Hepatic stellate cell (primary cell): ENCODE data around the gene ART4.

Experiments used
- DNase-seq: peaks from one replicate; pipeline ENCODE4 v3.0.0; 2011; ENCODE audit warnings: low spot score

Gene ART4, protein sequence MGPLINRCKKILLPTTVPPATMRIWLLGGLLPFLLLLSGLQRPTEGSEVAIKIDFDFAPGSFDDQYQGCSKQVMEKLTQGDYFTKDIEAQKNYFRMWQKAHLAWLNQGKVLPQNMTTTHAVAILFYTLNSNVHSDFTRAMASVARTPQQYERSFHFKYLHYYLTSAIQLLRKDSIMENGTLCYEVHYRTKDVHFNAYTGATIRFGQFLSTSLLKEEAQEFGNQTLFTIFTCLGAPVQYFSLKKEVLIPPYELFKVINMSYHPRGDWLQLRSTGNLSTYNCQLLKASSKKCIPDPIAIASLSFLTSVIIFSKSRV

GRCh38 chr12:14843425-14843887 is at the start of gene ART4:
Gene ART4, minus strand, starts transcription at chr12:14843526. Its CDS starts 413 bp downstream, at chr12:14843113.
- no peak for DNase-seq

GRCh38 chr12:14892726-14893505 is 49.6 kb upstream of the ART4 start:
- DNase-seq, result no peak

GRCh38 chr12:14890701-14891100 is 47.4 kb upstream of the ART4 start:
- no peak for DNase-seq

- DNase-seq, result no peak
Measured at GRCh38 chr12:14886271-14886670, 42.9 kb upstream of the ART4 start.

- DNase-seq, result peak; percentile 21
Measured at GRCh38 chr12:14885718-14886221, 42.4 kb upstream of the ART4 start, which contains the start of gene MGP. Gene MGP, minus strand, starts transcription at chr12:14885854. Its CDS starts 63 bp downstream, at chr12:14885791.

GRCh38 chr12:14884458-14884878 is 41.1 kb upstream of the ART4 start:
- DNase-seq, result no peak

DNA sequence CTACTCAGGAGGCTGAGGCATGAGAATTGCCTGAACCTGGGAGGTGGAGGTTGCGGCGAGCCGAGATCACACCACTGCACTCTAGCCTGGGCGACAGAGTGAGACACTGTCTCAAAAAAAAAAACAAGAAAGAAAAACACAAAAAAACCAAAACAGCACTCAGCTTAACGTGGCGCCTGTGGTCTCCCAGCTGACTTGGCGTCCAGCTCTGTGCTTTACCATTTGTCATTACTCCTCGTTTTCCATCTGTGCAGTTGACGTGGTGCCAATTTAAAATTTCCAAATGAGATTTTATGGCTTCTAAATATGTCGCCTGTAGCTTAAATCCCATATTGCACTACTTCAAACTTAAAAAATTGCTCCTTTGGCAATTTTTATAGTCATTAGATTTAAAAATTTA is 40.4 kb upstream of the ART4 start:
- DNase-seq, result no peak

DNA sequence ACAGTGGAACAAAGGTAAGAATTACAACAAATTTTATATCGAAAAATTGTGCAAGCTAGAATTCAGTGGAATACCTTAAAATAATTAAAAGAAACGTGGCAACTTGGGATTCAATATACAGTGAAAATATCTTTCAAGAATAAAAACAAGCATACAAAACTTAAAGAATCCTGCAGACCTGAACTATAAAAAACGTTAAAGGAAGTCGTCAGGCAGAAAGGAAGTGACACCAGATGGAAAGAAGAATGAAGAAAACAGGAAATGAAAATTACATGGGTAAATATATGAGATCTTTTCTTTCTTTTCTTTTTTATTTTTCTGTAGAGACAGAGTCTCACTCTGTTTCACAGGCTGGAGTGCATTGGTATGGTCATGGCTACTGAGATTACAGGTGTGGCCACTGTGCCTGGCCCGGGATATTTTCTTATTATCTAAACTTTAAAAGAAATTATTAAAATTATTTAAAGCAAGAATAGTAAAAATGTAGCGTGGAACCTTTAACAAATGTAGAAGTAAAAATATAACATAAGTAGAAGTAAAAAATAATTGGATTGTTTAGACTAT is 37.6 kb upstream of the ART4 start:
- no peak for DNase-seq

GRCh38 chr12:14879222-14879933 is 36.1 kb upstream of the ART4 start:
- DNase-seq, result no peak

DNA sequence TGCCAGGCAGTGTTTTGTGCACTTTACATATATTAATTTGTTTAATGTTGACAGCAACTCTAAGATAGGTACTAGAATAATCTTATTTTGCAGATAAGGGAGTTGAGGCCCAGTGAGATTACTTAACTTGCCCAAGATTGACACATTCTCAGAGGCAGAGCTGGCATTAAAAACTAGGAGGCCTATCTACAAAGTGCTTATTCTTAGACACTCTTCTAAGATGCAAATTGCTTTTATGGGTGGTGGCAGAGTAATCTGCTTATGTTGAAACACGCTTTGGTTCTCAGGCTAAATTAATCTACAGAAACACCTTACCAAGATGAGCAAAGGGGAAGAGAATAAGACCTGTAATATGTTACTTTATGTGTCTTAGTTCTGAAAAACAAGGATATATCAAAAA is 35.2 kb upstream of the ART4 start:
- DNase-seq, result no peak

DNA sequence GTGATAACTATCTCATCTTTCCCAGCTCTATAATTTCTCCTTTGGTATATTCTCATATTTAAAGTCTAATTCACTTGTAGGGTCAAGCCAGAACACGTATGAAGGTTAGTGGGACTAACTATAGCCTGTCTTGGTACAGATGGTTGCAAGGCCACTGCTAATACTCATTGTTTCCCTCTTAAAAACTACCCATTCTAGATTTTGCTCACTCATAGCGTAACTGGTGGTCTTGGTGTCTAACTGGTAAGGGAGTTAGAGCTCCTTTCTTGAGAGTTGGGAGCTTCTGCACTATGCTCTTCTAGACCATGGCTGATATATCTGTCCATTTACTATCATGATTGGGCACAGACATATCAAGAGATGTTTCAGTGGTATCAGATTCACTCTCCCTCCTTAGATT is 33.5 kb upstream of the ART4 start:
- no peak for DNase-seq

DNA sequence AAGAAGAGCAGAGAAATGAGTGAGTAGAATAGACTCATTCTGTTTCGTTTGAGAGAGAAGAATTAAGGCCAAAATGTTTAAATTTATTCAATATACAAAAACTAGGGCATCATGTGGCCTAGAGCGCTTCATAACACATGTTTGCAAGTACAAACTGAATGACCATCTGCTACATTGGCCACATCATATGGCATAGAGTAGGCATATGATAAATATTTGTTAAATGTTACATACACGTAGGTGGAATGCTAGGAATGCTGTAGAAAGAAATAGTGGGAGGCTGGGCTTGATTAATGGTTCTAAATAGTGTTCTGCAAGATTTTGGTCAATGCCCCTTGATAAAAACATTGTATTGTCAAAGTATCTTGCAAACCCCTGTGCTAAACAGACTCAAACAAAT is 31.6 kb upstream of the ART4 start:
- no peak for DNase-seq

DNA sequence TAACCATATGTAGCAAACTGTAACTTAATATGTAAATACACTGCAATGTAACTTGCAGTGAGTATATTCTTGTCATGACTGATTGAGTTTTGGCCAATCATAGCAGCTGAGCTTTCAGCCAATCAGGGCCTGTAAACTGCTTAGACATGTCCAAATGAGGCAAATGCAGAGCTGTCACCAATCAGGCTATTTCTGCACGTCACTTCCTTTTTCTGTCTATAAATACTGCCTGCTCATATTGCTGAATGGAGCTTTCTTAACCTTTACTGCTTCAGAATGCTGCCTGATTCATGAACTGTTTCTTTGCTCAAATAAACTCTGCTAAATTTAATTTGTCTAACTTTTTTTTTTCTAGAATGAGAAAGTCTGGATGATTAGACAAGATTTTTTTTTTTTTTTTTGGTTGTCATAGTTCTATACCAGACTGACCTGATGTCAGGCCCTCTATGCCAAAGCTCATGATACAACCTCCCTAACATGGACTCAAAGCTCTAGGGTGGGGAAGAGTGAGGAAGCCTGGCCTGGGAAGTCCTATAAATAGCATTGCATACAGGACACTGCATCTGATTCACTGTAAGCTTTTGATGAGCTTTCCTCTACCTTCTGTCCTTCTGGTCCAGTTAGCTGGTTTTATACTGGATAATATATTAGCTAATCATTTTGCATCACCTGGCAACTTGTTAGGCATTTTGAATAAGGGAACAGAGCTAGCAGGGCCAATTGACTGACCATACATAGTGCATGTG is 30.3 kb upstream of the ART4 start:
- DNase-seq, result no peak

DNA sequence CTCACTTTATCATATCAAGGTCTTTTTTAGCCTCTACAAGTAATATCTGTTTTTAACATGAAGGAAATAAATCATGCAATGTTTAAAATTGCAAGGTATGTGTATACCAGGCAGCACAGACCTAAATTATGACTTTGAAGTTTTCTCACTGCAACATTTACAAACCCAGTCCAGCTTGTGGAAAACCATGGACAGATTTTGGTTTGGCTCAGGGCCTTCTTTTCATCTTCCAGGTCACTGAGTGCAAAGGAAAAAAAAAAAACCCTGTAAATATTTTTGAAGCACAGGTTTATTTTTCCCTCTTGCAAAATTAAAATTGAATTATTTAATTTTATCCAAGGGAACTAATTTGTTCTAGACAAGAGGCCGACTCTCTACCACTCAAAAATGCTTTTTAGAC is 28.6 kb upstream of the ART4 start:
- DNase-seq, result no peak

- DNase-seq, result no peak
Measured at GRCh38 chr12:14871247-14871646, 27.9 kb upstream of the ART4 start.

DNA sequence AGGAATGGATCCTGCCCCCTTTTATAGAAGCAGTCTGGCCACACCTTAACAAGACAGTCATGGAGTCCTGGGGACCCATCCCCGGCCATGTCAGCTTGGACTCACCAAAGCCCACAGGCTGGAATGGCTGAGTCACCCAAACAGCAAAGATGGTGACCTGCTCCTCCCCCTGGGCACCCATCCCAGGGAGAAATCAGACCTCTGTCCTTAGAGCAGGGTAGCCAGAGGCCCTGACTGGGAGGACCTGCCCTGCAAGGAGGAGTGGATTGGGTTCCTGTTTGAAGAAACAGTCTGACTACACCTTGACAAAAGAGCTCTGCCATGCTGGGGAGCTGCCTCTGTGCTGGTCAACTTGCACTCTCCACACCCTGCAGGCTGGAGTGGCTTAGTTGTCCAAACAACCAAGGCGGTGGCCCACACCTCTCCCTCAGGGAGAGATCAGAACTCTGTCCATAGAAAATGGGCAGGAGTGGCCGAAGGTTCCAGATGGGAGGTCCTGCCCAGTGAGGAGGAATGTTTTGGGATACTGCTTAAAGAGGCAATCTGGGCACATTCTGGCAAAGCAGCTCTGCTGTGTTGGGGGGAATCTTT is 25.7 kb upstream of the ART4 start:
- DNase-seq, result no peak

DNA sequence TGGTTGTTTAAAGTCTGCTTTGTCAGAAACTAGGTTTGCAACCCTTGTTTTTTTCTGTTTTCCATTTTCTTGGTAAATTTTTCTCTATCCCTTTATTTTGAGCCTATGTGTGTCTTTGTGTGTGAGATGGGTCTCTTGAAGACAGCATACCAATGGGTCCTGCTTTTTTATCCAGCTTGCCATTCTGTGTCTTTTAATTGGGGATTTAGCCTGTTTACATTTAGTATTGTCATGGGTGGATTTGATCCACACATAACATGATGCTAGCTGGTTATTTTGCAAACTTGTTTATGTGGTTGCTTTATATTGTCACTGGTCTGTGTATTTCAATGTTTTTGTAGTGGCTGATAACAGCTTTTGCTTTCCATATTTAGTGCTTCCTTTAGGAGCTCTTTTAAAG is 17.2 kb upstream of the ART4 start:
- no peak for DNase-seq

DNA sequence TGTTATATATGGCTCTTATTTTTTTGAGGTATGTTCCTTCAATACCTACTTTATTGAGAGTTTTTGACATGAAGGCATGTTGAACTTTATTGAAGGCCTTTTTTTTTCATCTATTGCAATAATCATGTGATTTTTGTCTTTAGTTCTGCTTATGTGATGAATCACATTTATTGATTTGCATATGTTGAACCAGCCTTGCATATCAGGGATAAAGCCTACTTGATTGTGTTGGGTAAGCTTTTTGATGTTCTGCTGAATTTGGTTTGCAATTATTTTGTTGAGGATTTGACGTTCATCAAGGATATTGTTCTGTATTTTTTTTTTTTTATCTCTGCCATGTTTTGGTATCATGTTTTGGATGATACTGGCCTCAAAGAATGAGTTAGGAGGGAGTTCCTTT is 15.2 kb upstream of the ART4 start:
- no peak for DNase-seq

GRCh38 chr12:14854586-14855183 is 11.4 kb upstream of the ART4 start:
- DNase-seq, result no peak

GRCh38 chr12:14853961-14854360 is 10.6 kb upstream of the ART4 start:
- no peak for DNase-seq

- DNase-seq, result no peak
Measured at GRCh38 chr12:14852880-14853279, 9.6 kb upstream of the ART4 start.
